HL-60 (cell line): ENCODE data around the gene CSTF1.

ENCODE experiments used
- CTCF ChIP-seq: IDR thresholded peaks from one replicate; pipeline ENCODE4 v1.5.1; 2011; ENCODE audit warnings: low read length, control low read depth, inconsistent platforms; ENCODE audit not compliant: insufficient read depth
- GABPA ChIP-seq: IDR thresholded peaks from 2 replicates; pipeline ENCODE4 v1.6.1; 2012; ENCODE audit warnings: low read depth
- POLR2AphosphoS5 ChIP-seq: IDR thresholded peaks from 2 replicates; pipeline ENCODE4 v1.6.1; 2012; ENCODE audit warnings: low read depth
- REST ChIP-seq: IDR thresholded peaks from 2 replicates; pipeline ENCODE4 v1.6.1; 2012; ENCODE audit warnings: low read depth; ENCODE audit not compliant: insufficient replicate concordance

- TF ChIP-seq CTCF (no peak), GABPA (no peak), POLR2AphosphoS5 (no peak), REST (no peak)
Observed at GRCh38 chr20:56412949-56413348, 20.5 kb downstream of the CSTF1 start.
